Measurements from ENCODE around the gene SNUPN. TPM values are rescaled to one million over a fixed set of nuclear protein-coding genes. Genes with fewer than 3 reads are reported as not detected.

Gene SNUPN
- total RNA-seq (2014; rRNA removed; shearing (Covaris generic)): 23.5 and 26.5 TPM in 2 replicates

DNA sequence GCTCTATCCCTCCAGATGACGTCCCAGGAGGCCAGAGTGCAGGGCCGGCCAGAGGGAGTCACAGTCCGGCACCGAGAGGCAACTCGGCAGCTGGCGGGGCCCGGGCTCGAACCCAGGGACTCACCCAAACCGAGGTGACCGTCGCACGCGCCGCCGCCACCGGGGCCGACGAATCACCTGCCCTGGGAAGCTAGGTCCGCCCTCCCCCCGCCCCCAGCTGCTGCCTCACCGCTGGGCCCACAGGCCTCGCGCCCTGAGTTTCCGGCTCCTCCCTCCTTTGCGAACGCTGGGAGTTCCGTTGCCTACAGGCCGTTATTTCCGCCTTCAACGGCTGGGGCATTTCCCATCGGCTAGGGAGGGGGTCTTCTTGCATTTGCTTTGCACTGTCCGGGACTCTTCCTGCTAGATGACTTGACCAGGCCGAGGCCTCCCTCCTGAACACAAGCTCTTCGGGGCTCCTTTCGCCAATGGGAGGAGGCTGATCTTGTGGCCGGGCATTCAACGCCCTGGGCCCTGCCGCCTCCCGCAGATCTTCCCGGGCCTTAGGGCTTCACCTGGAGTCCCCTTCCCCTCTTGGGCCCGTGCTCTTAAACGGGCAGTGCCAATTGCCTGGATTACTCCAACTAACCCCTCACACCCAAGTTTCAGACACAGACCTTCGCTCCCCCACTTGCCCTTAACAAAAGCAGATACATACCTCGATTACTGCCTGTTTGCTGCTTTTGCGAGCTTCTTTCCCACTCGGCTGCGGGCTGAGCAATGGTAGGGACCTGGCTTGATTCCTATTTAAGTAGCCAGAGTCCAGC lies at the start of gene SNUPN:
SNUPN (minus strand) TSS at position 184 of the 806 bp plus-strand sequence. CDS start 4,674 bp downstream, outside the sequence.
- H3K4me1 ChIP-seq: no peaks in the 10 kb centered on the region
- H3K4me3 ChIP-seq: peak within 1 kb of the TSS; percentile 97
- H3K27ac ChIP-seq: peak within 1 kb of the TSS; percentile 86
- H3K27me3 ChIP-seq: no peaks in the 10 kb centered on the region
- no peaks in the 10 kb centered on the region for H3K36me3 ChIP-seq
- peak; percentile 96 to 98 for DNase-seq
- no peaks in the 10 kb centered on the region for H3K9me3 ChIP-seq (replicated peaks)

DNA sequence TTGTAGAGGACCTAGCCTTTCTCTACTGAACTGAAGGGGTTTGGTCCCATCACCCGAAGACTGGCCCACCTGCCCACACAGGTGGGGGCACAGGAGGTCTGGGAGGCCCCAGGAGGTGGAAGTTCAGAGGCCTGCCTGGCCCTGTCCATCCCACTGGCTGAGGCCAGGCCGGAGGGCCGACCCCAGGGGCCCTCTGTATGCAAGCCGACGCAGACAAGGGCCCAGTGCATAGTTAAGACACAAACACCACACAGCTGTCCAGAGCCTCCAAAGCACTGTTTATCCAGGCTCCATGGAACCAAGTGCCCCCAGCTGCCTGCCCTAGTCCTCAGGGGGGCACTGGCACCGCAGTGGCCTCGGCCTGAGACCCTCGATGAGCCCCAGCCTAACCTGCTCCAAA lies 48.8 kb upstream of the SNUPN start:
- no peaks in the 10 kb centered on the region for H3K9me3 ChIP-seq (replicated peaks)
- H3K36me3 ChIP-seq: no peaks in the 10 kb centered on the region
- no peak for DNase-seq
- no peak overlapping the region for H3K4me3 ChIP-seq
- no peak overlapping the region for H3K27ac ChIP-seq
- H3K4me1 ChIP-seq: peaks cover 26% of the 10 kb centered on the region
- H3K27me3 ChIP-seq: no peaks in the 10 kb centered on the region

DNA sequence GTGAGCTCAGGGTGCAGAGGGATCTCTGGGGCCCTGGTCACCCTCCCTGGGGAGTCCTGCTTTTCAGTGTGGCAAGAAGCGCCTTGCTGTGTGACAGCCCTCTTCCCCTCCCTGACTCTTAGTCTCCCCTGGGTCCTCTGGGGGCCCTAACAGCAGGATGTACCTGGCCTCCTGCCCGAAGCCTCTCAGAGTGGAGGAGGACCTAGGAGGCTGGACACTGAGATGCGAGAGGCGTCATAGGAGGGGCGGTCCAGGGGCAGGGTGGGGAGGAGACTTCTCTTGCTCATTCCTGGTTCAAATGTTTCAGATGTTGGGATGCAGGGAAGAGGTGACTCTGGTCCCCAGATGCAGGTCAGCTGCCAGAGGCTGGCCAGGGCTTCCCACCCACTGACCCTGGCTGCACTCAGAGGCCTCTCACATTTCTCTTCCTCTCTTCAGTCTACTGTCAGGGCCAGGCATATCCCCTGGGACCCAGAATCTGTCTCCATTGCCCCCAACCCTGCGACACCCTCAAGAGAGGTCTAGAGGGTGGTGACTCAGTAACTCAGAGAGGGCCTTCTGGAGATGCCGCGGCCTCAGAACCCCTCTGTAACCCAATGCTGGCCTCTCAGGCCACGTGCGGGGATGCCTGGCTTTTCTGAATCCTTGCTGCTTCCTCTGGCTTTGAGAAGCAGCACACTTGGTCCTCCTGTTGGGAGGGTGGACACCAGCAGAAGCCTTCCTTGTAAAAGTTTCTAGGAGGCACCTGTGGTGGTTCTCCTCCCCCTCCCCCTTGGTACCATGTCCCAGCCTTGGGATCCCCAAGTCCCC lies 48.1 kb upstream of the SNUPN start:
- no peaks in the 10 kb centered on the region for H3K36me3 ChIP-seq
- 0 out of 2 replicates have a peak overlapping the region, but pooled peaks have one; percentile 1 for H3K4me3 ChIP-seq
- H3K9me3 ChIP-seq (replicated peaks): no peaks in the 10 kb centered on the region
- no peaks in the 10 kb centered on the region for H3K27me3 ChIP-seq
- peak; percentile 61 to 66 for DNase-seq
- peaks cover 26% of the 10 kb centered on the region for H3K4me1 ChIP-seq
- peak overlapping the region; percentile 9; the same call in 1 of the 2 replicates for H3K27ac ChIP-seq

DNA sequence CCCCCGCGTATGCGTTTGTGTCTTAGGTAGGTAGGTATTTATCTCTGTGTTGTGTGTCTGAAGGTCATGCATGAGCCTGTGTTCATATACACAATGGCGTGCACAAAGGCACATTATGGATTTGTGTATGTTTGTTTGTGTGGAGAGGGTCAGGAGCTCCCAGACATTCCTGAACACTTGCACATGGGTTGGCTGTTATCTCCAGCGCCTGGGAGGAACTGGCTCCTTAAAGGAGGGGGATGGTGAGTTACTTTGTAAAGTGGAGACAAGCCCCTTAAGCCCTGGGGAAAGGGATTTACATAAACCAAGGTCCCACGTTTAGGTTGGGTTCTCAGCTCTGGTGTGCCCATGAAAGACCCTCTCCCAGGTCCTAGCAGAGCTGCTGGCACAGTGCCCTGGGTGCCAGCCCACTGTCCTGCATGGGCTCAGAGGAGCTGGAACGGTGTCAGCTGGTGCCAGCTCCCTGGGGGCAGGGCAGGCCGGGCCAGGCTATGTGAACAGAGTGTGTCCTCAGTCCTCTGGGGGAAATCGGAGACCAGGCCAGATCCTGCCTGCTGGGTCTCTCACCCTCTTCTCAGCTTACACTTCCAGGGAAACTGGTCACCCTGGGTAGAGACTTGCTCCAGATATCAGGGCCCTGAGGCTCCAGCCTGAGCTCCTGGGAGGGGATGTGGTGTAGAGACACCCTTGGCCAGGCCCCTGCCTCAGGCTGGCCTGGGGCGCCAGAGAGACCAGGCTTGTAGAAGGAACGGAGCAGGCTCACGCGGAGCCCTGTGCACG lies 47.3 kb upstream of the SNUPN start:
- peaks cover 26% of the 10 kb centered on the region for H3K4me1 ChIP-seq
- peak; percentile 63 to 74 for DNase-seq
- no peaks in the 10 kb centered on the region for H3K27me3 ChIP-seq
- peak overlapping the region; percentile 9; the same call in 1 of the 2 replicates for H3K27ac ChIP-seq
- H3K36me3 ChIP-seq: no peaks in the 10 kb centered on the region
- 0 out of 2 replicates have a peak overlapping the region, but pooled peaks have one; percentile 1 for H3K4me3 ChIP-seq
- no peaks in the 10 kb centered on the region for H3K9me3 ChIP-seq (replicated peaks)

DNA sequence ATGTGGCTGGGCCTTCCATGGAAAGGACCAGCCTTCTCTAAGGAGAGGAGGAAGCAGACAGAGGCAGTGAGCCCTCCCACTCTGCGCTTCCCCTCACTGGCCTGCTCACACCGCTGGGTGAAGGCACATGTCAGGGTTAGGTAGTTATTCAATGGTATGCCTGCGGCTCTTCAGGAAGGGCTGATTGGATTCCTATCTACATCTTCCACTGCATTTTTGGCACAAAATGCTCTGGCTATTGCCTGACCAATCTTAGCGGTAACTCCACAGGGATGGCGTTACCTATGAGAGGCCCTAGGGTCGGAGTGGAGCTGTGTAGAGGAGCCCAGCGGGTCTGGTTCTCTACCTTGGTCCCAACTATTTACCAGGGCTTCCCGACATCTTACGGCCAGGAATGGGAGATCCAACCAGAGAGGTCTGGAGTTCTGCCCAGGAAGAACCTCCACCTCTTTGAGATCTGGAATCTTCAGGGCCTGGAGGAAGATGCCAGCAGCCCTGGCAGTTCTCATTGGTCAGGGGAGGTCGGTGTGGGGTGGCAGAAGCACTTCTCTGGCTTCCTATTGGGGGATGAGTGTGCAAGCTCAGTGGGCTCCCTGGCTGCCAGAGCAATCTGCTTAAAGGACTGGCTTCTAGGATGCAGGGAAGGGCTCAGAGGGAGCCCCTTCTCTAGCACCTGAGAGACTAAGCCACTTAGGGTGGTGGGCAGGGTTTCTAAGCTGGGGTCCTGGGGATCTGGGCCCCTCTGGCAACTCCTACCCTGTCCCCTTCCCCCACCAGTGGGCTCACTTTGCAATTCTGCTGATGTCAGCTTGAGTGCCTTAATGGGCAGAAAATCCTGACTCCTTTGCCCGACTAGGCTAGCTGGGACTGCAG lies 46.4 kb upstream of the SNUPN start:
- H3K27me3 ChIP-seq: no peaks in the 10 kb centered on the region
- no peak overlapping the region for H3K4me3 ChIP-seq
- DNase-seq: no peak
- H3K36me3 ChIP-seq: no peaks in the 10 kb centered on the region
- H3K4me1 ChIP-seq: peaks cover 35% of the 10 kb centered on the region
- no peak overlapping the region for H3K27ac ChIP-seq
- no peaks in the 10 kb centered on the region for H3K9me3 ChIP-seq (replicated peaks)

DNA sequence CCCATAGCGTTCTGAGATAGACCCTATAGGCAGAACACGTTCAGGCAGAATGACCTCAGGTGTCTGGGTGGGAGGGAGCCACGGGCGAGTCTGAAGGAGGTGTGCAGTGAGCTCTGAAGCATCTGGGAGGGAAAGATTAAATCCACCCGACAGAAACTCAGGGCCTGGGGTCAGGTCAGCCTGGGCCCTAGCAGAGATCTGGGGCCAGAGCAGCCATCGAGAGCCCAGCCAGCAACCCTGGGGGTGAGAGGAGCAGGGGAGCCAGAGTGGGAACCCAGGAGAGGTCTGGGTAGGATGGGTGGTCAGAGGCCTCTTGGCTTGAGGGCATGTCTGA lies 44.3 kb upstream of the SNUPN start:
- Histone ChIP-seq H3K9me3 (replicated peaks) (no peaks in the 10 kb centered on the region), H3K36me3 (no peaks in the 10 kb centered on the region), H3K27ac (no peak overlapping the region), H3K4me1 (peaks cover 44% of the 10 kb centered on the region), H3K4me3 (no peak overlapping the region), H3K27me3 (no peaks in the 10 kb centered on the region)
- DNase-seq: no peak

DNA sequence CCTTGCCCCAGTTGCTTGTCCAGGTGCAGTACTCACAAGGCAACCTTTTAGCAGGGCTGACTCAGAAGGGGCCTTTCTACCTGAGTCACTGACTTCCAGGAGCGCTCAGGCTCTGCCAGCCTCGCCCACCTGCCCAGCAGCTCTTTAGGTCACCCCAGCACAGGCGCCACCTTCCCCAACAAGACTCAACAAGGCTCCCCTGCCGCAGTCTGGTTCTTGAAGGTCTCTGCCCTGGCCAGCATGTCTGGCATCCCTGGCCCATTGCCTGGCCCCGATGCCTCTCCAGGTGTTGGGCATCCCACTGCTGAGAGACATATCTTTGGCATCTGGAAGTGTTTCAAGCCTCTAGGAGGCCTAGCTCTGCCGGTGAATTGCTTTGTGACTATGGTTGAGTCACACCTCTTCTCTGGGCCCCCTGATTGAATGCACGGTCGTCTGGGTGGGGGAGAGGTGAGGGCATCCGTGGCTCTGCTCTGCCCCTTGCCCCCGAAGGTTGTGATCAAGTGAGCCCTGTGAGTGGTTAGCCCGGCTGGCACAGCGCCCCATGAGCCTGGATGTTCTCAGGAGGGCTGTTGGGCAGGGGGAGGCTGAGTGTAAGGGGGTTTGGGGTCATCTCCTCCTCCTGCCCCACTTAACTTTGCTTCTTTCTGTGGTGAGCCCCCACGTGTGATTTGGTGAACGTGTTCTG lies 43.8 kb upstream of the SNUPN start:
- DNase-seq: no peak
- H3K4me3 ChIP-seq: no peak overlapping the region
- H3K36me3 ChIP-seq: no peaks in the 10 kb centered on the region
- no peaks in the 10 kb centered on the region for H3K9me3 ChIP-seq (replicated peaks)
- no peaks in the 10 kb centered on the region for H3K27me3 ChIP-seq
- H3K4me1 ChIP-seq: peaks cover 39% of the 10 kb centered on the region
- H3K27ac ChIP-seq: no peak overlapping the region

DNA sequence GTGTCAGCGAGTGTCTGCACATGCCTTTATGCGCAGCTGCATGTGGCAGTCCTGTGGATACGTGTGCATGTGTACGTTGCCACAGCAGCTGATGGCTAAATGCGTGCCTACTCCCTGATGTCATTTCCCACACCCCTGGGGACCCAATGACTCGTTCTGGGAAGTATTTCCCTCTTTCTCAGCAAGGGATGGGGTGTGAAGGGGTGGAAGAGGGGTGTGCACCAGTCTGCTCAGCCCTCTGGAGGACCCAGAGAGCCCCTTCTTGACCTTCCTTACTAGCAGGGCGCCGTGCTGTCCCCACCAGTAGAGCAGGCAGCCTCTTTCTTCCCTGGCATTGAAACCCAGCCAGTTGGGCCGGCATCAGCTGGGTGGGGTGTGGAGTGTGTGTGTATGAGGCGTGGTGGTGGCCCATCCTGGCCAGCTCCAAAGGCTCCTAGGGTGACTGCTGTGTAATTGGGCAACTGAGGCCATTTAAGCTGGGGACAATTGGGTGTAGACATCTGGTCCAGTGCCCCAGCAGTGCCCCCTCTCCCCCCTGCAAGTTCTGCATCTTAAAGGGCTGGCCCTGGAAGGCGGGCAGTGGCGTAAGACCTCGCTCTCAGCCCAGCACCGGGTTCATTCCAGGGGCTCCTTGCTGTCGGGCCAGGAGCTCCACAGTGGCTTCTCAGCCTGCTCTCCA lies 41.4 kb upstream of the SNUPN start:
- peak overlapping the region; percentile 72 for H3K27ac ChIP-seq
- H3K27me3 ChIP-seq: no peaks in the 10 kb centered on the region
- no peaks in the 10 kb centered on the region for H3K36me3 ChIP-seq
- peaks cover 18% of the 10 kb centered on the region for H3K4me1 ChIP-seq
- no peaks in the 10 kb centered on the region for H3K9me3 ChIP-seq (replicated peaks)
- peak; percentile 89 to 92 for DNase-seq
- H3K4me3 ChIP-seq: no peak overlapping the region

DNA sequence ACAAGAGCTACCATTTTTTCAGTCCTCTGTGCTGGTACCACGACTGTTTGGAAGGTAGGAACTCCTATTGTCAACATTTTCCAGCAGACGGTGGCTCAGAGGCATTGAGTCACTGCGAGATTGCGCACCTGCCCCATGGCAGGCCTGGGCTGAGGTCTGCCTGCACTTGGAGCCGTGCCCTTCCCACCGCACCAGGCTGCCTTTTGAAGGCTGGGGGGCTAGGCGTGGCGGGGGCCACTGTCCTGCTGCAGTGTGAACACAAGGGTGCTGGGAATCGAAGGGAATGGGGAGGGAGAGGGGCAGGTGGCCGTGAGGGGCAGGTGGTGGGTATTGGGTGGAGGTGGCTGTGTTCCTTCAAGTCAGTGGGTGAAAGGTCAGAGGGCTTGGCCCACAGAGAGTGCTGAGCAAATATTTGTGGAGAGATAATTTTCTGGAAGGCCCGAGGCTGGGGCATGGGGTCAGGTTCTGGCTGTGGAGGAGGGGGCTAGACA lies 38.5 kb upstream of the SNUPN start:
- no peak overlapping the region for H3K27ac ChIP-seq
- H3K36me3 ChIP-seq: no peaks in the 10 kb centered on the region
- DNase-seq: no peak
- H3K9me3 ChIP-seq (replicated peaks): no peaks in the 10 kb centered on the region
- no peaks in the 10 kb centered on the region for H3K27me3 ChIP-seq
- no peak overlapping the region for H3K4me3 ChIP-seq
- H3K4me1 ChIP-seq: peaks cover 20% of the 10 kb centered on the region

DNA sequence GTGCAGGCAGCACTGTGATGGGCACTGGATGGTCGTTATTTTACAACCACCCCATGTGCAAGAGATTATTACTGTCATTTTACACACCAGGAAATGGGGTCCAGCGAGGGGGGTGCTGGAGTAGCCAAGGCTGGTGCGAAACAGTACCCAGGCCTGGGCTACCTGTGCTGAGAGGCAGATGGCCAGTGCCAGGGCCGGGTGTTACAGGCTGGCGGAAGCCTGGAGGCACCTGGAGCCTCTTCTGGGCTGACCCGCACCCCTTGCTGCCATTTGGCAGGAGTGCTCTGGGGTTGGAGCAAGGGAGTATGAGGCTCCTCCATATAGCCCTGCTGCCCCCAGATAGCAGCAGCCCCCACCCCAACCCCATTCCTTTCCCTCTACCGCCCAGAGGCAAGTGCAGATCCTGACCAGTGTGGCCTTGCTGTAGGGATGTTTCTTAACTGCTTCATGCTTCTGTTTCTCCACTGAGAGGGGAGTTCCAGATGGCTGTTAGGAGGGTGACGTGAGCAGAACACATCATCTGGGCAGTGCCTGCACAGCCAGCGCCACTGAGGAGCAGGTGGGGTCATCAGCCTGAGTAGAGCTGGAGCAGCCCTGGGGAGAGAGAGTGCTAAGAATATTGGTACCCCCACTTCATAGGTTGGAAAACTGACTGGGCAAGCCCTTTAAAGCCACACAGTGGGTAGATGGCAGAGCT lies 37.4 kb upstream of the SNUPN start:
- Histone ChIP-seq H3K4me3 (no peak overlapping the region), H3K36me3 (no peaks in the 10 kb centered on the region), H3K27ac (no peak overlapping the region), H3K4me1 (peaks cover 20% of the 10 kb centered on the region), H3K27me3 (no peaks in the 10 kb centered on the region), H3K9me3 (replicated peaks) (no peaks in the 10 kb centered on the region)
- no peak for DNase-seq

DNA sequence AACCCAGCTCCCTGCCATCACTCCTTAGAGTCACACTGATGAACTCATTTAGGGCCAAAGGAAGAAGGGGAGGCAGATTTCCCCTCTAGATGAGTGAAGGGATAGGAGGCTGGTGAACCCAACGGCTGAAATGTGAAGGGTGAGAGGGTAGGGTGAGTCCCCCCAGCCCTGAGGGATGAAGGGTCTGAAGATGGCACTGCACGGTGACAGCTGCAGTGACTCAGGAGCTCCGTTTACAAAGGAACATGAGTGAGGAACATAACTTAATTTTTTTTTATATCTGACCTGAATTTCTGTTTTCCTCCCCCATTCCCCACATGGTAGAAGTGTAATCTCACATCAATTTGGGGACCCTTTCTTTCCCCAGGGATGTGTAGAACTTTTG lies 36.2 kb upstream of the SNUPN start:
- no peak for DNase-seq
- no peaks in the 10 kb centered on the region for H3K9me3 ChIP-seq (replicated peaks)
- no peaks in the 10 kb centered on the region for H3K36me3 ChIP-seq
- H3K27ac ChIP-seq: no peak overlapping the region
- H3K4me3 ChIP-seq: no peak overlapping the region
- peaks cover 9% of the 10 kb centered on the region for H3K4me1 ChIP-seq
- no peaks in the 10 kb centered on the region for H3K27me3 ChIP-seq

DNA sequence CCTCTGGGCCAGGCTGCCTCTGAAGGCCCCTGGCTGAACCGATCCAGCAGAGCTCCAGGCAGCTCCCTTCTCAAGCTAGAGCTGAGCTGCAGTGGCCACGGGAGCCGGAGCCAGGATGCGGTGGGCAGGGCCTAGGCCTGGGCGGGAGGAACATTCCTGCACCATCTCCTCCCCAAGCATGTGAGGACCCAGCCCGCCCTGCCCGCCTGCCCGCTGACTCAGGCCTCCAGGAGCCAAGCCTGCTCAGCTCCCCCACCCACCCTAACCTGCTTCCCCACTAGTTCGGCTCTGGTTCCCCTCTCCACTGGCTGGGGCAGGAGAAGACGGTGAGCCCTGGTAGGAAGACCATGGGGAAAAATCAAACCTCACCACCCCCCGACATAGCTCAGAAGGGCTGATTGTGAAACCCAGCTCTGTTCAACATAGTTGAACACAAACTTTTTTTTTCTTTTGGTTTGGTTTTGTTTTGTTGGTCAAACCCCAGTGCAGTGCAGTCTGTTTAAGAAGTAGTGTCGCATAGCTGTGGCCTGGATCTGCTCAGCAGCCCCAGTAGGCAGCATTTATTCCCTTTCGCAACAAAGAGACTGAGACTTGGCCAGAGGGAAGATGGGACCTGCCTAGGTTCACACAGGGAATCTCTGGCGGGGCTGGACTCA lies 35.7 kb upstream of the SNUPN start:
- no peaks in the 10 kb centered on the region for H3K9me3 ChIP-seq (replicated peaks)
- H3K27me3 ChIP-seq: no peaks in the 10 kb centered on the region
- peaks cover 5% of the 10 kb centered on the region for H3K4me1 ChIP-seq
- H3K27ac ChIP-seq: no peak overlapping the region
- no peak overlapping the region for H3K4me3 ChIP-seq
- DNase-seq: peak in 1 of 2 experiments; percentile 29
- H3K36me3 ChIP-seq: no peaks in the 10 kb centered on the region
